Tibial nerve (tissue), 4 donors: ENCODE measurements around the gene HERC6.

Experiments
- CTCF ChIP-seq, 5 experiments: fragments of 200-600 bp in 3 of 5; fragments of 450-650 bp in 2 of 5; sonication (generic) in 3 of 5; IDR thresholded peaks; one replicate each; pipeline ENCODE4 v1.5.1; 2016 to 2019; ENCODE audit warnings: antibody characterized with exemption in 5 of 5, mild to moderate bottlenecking in 3 of 5, moderate library complexity in 2 of 5
- EP300 ChIP-seq, 2 donors: sonication (generic); formaldehyde crosslinking; IDR thresholded peaks; one replicate each; pipeline ENCODE4 v1.6.1; 2017; ENCODE audit warnings: antibody characterized with exemption in 2 of 2, mild to moderate bottlenecking in 1 of 2

DNA sequence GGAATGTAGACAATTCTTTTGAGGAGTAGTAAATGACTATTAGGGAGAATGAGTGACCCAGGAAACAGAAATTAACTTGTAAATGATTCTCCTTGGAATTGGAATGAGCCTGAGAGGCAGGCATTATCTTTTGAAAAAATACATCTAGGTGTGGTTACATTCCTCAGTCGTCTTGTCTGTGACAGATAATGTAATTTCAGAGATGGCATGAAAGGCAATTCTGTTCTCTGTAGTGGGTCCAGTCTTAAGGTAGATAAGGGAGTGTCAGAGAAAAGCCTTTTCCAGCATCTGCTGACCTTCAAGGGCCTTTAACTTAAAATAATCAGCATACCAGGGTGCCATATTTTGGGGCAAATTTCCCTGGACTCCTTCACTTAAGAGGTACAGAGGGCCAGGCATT, 35.1 kb downstream of the HERC6 start:
- no peak for TF ChIP-seq CTCF (IDR thresholded peaks at IDR 0.05)
- no peak for TF ChIP-seq EP300 (IDR thresholded peaks at IDR 0.05)
